GM19328 (cell line): ENCODE measurements around the gene ALDH7A1.
"Not testable (repeated sequence)": the region's sequence is repeated elsewhere in the genome, so short reads cannot be mapped to it uniquely, and the experiment has no call there.

Source experiments
- ATAC-seq: cut with Tn5 transposase; IDR thresholded peaks from one replicate; pipeline ENCODE4 v1.9.1; 2021; ENCODE audit warnings: mild to moderate bottlenecking, moderate library complexity; ENCODE audit not compliant: unreplicated experiment

Gene ALDH7A1

DNA sequence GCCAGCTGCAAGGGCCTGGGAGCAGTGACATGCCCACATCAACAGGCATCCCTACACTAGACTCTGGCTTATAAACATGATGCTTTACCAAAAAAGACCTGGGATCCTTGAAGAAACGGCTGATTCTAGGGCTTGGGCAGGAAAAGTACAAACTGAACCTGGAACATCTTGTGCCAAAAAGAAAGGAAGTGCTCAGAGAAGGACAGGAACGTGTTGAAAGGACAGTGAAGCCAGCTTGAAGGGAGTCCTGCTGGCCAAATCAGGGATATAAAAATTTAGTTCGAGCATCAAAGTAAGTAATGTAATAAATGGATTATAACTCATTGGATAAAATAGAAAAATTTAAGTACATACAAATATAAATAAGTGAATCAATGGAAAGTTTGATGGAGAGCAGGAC, 58.1 kb downstream of the ALDH7A1 start:
- no peak for ATAC-seq

DNA sequence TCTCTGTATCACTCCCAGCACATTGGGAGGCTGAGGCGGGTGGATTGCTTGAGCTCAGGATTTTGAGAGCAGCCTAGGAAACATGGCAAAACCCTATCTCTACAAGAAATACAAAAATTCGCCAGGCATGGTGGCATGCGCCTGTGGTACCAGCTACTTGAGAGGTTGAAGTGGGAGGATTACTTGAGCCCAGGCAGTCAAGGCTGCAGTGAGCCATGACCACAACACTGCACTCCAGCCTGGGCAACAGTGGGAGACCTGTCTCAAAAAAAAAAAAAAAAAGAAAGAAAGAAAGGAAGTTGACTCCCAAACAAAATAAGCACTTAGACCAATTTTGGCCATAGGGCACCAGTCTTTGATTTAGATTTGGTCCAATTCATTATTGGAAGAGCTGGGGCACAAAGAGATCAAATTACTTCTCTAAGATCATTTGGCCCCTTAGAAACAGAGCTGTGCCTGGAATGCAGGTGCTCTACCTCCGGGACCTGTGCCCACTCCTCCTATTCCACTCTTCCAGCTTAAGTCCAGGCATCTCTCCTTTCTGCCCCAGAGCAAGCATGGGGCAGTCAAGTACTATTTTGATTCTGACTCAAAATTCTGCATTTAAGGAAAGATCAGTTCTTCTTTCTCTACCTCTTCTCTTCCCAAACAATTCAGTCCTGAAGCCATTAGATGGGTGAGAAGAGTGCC, 59.0 kb downstream of the ALDH7A1 start:
- no peak for ATAC-seq

DNA sequence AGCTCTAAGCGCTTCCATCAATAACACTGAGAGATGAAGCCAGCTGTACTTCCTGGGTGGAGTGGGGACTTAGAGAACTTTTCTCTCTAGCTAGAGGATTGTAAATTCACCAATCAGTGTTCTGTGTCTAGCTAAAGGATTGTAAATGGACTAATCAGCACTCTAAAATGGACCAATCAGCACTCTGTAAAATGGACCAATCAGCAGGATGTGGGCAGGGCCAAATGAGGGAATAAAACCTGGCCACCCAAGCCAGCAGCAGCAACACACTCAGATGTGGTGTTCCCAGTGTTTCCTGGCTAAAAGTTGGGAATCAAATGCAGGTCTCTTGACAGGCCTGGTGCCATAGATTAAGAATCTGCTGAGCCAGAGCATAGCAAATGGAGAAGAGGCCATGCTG, 60.5 kb downstream of the ALDH7A1 start:
- ATAC-seq: no peak

GRCh38 chr5:126531543-126532120, 63.4 kb downstream of the ALDH7A1 start:
- no peak for ATAC-seq

GRCh38 chr5:126527892-126528291, 67.1 kb downstream of the ALDH7A1 start:
- ATAC-seq: no peak

DNA sequence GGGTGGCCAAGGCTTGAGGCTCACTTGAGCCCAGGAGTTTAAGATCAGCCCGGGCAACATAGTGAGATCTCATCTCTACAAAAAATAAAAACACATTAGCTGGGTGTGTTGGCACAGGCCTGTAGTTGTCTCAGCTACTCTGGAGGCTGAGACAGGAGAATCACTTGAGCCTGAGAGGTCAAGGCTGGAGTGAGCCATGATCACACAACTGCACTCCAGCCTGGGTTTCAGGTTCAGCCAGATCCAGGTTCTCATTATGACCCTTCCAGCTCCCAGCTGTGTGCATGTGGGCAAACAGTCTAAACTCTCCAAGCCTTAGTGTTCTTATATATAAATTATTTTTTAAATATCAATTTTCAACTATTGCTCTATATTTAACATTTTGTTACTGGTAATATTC, 67.9 kb downstream of the ALDH7A1 start:
- ATAC-seq: no peak

DNA sequence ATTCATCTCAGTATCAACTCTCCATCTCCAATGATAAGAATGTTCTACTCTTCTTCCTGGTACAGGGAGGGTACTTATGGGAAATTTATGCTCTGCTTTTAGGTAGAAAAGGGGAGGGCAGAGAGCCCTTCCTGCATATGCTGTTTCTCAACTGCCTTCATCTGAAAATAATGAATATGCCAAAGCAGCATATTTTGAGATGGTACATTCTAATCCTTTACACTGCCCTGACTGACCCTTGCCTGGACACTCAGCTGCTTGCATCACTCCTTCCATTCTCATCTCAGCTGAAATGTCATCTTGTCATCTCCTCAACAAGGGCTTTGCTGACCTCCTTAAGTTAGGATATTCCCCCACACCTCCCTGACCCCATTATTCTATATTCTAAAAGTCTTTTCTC, 68.5 kb downstream of the ALDH7A1 start:
- no peak for ATAC-seq

- no peak for ATAC-seq
Measured at GRCh38 chr5:126525630-126526245, 69.3 kb downstream of the ALDH7A1 start.

- no peak for ATAC-seq
Measured at GRCh38 chr5:126523818-126524510, 71.1 kb downstream of the ALDH7A1 start.

GRCh38 chr5:126521130-126521529, 73.9 kb downstream of the ALDH7A1 start:
- ATAC-seq: no peak

DNA sequence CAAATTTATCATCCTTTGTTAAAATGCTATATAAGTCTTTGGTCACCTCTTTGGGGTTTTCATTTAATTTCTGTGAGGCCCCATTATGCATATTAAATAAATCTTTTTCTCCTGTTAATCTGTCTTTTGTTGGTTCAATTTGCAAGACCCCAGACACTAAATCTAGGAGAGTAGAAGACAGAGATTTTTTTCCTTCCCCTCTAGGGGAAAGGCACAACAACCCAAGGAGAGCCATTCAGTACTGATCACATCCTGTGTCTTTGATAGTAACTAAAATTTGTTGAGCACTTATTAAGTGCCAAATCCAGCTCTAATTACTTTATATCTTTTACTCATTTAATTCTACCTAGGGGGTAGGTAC, 74.4 kb downstream of the ALDH7A1 start:
- ATAC-seq: no peak

DNA sequence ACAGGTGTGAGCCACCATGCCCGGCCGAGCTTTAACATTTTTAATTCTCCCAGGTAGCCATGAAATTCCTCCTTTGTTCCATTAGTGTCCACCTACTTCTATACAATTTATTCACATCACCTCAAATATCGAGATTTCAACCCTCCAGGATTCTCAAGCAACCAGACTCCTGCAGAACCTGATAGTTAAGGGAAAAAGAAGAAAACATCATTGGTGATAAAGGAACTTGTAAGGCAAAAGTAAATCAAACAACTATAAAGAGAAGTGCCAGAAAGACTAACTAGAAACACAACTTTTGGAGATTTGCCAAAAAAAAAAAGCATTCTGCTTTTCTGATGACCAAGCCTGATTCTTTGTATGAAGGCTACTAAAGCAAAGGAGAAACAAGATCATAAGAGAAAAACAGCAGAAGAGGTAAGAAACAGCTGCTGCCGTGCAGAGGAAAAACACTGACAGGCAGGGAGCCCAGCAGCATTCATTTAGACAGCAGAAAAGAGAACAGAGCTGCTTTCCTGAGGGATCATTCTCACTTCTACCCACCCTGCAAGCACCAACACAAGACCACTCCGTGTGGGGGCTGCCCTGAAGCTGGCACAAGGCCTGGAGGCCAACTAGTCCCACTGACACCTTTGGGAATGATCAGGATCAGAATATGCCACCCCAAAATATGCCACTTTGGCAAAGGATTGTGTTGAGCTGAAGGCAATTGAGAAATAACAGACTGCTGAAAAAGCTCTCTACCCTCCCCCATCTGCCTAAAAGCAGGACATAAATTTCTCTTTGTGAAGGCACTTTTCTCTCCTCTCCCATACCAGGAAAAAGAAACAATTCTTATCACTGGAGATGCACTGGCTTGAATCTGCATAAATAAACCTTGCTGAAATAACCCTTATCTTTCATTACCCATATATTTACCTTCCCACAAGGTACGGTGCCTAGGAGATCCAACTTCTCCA, 75.1 kb downstream of the ALDH7A1 start:
- ATAC-seq: no peak

- not testable (repeated sequence) for ATAC-seq
Measured at GRCh38 chr5:126519223-126519622, 75.8 kb downstream of the ALDH7A1 start.

DNA sequence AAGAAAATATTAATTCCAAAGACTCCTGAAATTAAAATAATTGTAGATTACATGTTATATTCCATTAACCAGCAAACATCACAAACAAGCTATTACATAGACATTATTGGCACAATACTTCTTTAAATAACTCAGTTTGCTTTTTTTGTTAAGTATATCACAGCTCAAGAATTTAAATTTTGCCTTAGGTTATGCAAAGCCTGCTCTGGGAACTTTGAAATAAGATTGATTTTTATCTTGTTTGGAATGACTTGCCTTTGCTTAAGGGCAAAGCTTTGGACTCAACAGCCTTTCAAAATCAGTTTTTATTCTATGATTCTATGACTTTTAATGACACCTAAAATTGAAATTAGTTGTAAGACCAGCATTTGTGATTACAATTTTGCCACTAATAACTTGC, 78.2 kb downstream of the ALDH7A1 start:
- no peak for ATAC-seq

GRCh38 chr5:126516133-126516532, 78.9 kb downstream of the ALDH7A1 start:
- ATAC-seq: no peak

DNA sequence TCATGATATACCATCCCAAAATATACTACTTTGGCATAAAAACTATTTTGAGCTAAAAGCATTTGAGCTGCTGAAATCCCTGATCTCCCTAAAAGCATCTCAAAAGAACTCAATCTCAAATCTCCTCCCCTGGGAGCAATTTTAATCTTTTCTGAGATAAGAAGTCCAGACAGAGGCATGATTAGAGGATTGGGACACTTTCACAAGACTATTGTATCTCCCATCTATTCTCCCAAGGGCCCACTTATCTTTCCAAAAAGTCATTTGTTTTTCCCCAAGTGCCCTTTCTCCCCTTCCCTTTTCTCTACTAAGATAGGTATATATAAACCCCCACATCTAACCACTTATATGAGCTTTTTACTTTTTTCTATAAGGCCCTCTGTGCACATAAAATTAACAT, 79.7 kb downstream of the ALDH7A1 start:
- ATAC-seq: no peak

GRCh38 chr5:126514558-126515141, 80.4 kb downstream of the ALDH7A1 start:
- ATAC-seq: no peak

GRCh38 chr5:126514131-126514557, 80.9 kb downstream of the ALDH7A1 start:
- no peak for ATAC-seq

- ATAC-seq: no peak
Measured at GRCh38 chr5:126513703-126514102, 81.3 kb downstream of the ALDH7A1 start.

- no peak for ATAC-seq
Measured at GRCh38 chr5:126513302-126513701, 81.7 kb downstream of the ALDH7A1 start.
